HCT116 (cell line): Measurements from ENCODE around the gene S100A2.

Experiments
- ELF1 ChIP-seq: IDR thresholded peaks from 2 replicates; pipeline ENCODE4 v1.6.1; 2012; ENCODE audit warnings: low read depth, borderline replicate concordance
- EZH2 ChIP-seq: fragments of 200-600 bp; sonication (generic); IDR thresholded peaks from 2 replicates; pipeline ENCODE4 v1.6.1; 2017; ENCODE audit warnings: antibody characterized with exemption, mixed run types
- EZH2phosphoT487 ChIP-seq: fragments of 200-600 bp; IDR thresholded peaks from 2 replicates; pipeline ENCODE4 v1.6.1; 2018; ENCODE audit warnings: antibody characterized with exemption, borderline replicate concordance
- FOSL1 ChIP-seq: IDR thresholded peaks from 2 replicates; pipeline ENCODE4 v1.6.1; 2012; ENCODE audit warnings: low read depth
- POLR2A ChIP-seq: IDR thresholded peaks from 2 replicates; pipeline ENCODE4 v1.7.0; 2011; ENCODE audit warnings: borderline replicate concordance; ENCODE audit not compliant: insufficient read depth, insufficient read length; ENCODE audit errors: extremely low read depth
- POLR2AphosphoS5 ChIP-seq: IDR thresholded peaks from 2 replicates; pipeline ENCODE4 v1.6.1; 2011; ENCODE audit warnings: mild to moderate bottlenecking, low read depth, low read length, moderate library complexity
- RAD21 ChIP-seq: IDR thresholded peaks from 2 replicates; pipeline ENCODE4 v1.6.1; 2012; ENCODE audit warnings: low read depth, mild to moderate bottlenecking
- SIN3A ChIP-seq: IDR thresholded peaks from 2 replicates; pipeline ENCODE4 v1.6.1; 2012; ENCODE audit warnings: low read depth
- SP1 ChIP-seq: IDR thresholded peaks from 2 replicates; pipeline ENCODE4 v1.6.1; 2012; ENCODE audit warnings: low read depth
- SRF ChIP-seq: IDR thresholded peaks from 2 replicates; pipeline ENCODE4 v1.6.1; 2012; ENCODE audit warnings: low read depth
- TCF7L2 ChIP-seq: IDR thresholded peaks from 2 replicates; pipeline ENCODE4 v1.7.0; 2011; ENCODE audit warnings: borderline replicate concordance, inconsistent platforms; ENCODE audit not compliant: insufficient read depth, insufficient read length; ENCODE audit errors: extremely low read depth
- ZNF274 ChIP-seq: fragments of 200-500 bp; sonication (Bioruptor generic); IDR thresholded peaks from 2 replicates; pipeline ENCODE4 v1.6.1; 2014; ENCODE audit warnings: mild to moderate bottlenecking, low read depth, low read length, inconsistent platforms
- TF ChIP-seq, protein P1 (sequence below): IDR thresholded peaks from 2 replicates; pipeline ENCODE4 v1.6.1; 2012; ENCODE audit warnings: low read depth
- TF ChIP-seq, protein P2 (sequence below), 3 experiments: fragments of 200-600 bp in 1 of 3; sonication (generic) in 1 of 3; IDR thresholded peaks in 2 of 3; conservative IDR thresholded peaks in 1 of 3; 2 replicates each; pipeline ENCODE4 v1.5.1; 2012 to 2017; ENCODE audit warnings: low read depth in 2 of 3, low read length in 2 of 3, antibody characterized with exemption in 1 of 3, borderline replicate concordance in 1 of 3, control low read depth in 1 of 3, mild to moderate bottlenecking in 1 of 3, mixed read lengths in 1 of 3, mixed run types in 1 of 3, moderate library complexity in 1 of 3; ENCODE audit not compliant: insufficient read depth in 1 of 3

DNA sequence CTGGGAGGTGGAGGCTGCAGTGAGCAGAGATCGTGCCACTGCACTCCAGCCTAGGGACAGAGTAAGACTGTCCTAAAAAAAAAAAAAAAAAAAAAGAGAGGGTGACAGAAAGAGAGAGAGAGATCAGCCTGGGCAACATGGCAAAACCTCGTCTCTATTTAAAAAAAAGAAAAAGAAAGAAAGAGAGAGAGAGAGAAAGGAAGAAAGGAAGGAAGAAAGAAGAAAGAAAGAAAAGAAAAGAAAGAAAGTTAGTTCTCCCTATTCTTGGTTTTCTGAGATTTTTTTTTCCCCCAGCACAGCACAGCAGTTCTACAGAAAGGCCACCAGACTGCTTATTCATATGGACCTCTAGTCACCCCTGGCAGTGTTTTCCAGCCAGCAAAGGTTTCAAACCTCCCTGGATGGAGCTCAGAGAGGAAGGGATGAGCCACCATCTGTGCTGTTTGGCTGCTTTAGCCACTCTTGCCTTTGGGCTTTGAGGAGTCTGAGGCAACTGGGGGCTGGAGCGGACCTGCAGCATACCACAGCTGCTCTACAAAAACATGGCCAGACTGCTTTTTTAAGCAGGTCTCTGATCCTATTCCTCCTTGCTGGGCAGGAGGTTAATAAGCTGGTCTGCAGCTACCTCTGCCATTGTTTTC is 40.4 kb downstream of the S100A2 start:
- TF ChIP-seq, protein P1, sequence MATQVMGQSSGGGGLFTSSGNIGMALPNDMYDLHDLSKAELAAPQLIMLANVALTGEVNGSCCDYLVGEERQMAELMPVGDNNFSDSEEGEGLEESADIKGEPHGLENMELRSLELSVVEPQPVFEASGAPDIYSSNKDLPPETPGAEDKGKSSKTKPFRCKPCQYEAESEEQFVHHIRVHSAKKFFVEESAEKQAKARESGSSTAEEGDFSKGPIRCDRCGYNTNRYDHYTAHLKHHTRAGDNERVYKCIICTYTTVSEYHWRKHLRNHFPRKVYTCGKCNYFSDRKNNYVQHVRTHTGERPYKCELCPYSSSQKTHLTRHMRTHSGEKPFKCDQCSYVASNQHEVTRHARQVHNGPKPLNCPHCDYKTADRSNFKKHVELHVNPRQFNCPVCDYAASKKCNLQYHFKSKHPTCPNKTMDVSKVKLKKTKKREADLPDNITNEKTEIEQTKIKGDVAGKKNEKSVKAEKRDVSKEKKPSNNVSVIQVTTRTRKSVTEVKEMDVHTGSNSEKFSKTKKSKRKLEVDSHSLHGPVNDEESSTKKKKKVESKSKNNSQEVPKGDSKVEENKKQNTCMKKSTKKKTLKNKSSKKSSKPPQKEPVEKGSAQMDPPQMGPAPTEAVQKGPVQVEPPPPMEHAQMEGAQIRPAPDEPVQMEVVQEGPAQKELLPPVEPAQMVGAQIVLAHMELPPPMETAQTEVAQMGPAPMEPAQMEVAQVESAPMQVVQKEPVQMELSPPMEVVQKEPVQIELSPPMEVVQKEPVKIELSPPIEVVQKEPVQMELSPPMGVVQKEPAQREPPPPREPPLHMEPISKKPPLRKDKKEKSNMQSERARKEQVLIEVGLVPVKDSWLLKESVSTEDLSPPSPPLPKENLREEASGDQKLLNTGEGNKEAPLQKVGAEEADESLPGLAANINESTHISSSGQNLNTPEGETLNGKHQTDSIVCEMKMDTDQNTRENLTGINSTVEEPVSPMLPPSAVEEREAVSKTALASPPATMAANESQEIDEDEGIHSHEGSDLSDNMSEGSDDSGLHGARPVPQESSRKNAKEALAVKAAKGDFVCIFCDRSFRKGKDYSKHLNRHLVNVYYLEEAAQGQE: no peak
- TF ChIP-seq, protein P2, sequence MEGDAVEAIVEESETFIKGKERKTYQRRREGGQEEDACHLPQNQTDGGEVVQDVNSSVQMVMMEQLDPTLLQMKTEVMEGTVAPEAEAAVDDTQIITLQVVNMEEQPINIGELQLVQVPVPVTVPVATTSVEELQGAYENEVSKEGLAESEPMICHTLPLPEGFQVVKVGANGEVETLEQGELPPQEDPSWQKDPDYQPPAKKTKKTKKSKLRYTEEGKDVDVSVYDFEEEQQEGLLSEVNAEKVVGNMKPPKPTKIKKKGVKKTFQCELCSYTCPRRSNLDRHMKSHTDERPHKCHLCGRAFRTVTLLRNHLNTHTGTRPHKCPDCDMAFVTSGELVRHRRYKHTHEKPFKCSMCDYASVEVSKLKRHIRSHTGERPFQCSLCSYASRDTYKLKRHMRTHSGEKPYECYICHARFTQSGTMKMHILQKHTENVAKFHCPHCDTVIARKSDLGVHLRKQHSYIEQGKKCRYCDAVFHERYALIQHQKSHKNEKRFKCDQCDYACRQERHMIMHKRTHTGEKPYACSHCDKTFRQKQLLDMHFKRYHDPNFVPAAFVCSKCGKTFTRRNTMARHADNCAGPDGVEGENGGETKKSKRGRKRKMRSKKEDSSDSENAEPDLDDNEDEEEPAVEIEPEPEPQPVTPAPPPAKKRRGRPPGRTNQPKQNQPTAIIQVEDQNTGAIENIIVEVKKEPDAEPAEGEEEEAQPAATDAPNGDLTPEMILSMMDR (IDR thresholded peaks at IDR 0.05 in 2 of 3, conservative IDR thresholded peaks at IDR 0.05 in 1 of 3; ENCODE audit: borderline replicate concordance in 1 of 3, insufficient read depth in 1 of 3, low read depth in 2 of 3, low read length in 2 of 3): no peak
- TF ChIP-seq POLR2AphosphoS5 (no peak), ZNF274 (no peak), RAD21 (no peak), EZH2 (no peak), EZH2phosphoT487 (no peak), ELF1 (no peak), POLR2A (no peak), SRF (no peak), SIN3A (no peak), FOSL1 (no peak), SP1 (no peak), TCF7L2 (no peak)
